GM18505 (cell line): ENCODE data around the gene EVI2A.
"Not testable (repeated sequence)": the region's sequence is repeated elsewhere in the genome, so short reads cannot be mapped to it uniquely, and the experiment has no call there.

Experiments used
- ATAC-seq: cut with Tn5 transposase; IDR thresholded peaks from one replicate; pipeline ENCODE4 v1.9.1; 2021; ENCODE audit not compliant: unreplicated experiment
- POLR2A ChIP-seq: IDR thresholded peaks from 4 replicates; pipeline ENCODE4 v1.6.1; 2011; ENCODE audit warnings: borderline replicate concordance; ENCODE audit not compliant: insufficient read depth, insufficient read length; ENCODE audit errors: extremely low read depth

EVI2A gene

DNA sequence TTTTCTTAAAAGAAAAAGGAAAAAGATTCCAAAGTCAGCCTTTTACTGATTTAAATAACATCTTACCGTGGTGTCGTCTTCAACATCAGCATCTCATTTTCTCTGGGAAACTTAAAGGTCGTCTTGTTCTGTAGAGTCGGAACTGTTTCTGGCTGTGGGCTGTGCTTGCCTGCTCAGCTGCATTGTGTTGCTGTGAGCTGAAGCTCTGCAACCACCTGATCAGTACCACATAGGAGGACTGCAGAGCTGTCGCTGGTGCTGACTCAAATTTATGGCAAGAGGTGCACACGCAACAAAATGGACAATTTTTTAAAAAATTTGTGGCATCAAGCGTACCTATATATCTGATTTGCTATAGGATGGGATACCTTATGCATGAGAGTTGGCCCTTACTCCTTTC lies 24.3 kb downstream of the EVI2A start, which contains the start of gene OMG:
OMG (minus strand) TSS at position 150 of the 400 bp plus-strand sequence. CDS start 908 bp downstream, outside the sequence.
- no peak for TF ChIP-seq POLR2A
- ATAC-seq: no peak

DNA sequence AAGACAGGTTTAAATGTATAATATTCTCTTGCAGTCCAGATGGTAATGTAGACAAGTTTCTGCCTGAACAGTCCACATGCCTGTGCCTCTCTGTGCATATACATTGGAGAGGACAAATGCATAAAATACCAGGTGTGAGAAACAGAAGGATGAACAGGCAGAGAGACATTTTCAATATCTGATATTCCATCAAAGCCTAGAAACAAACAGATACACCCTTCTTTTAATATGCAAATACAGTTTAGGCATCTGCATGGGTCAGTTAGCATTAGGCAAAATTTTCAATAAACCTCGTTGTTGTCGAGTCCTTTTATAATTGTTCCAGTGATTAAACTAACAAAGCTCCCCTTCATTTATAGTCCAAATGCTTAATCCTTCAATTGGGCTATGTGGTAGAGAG lies 25.3 kb downstream of the EVI2A start:
- no peak for ATAC-seq
- TF ChIP-seq POLR2A: no peak

DNA sequence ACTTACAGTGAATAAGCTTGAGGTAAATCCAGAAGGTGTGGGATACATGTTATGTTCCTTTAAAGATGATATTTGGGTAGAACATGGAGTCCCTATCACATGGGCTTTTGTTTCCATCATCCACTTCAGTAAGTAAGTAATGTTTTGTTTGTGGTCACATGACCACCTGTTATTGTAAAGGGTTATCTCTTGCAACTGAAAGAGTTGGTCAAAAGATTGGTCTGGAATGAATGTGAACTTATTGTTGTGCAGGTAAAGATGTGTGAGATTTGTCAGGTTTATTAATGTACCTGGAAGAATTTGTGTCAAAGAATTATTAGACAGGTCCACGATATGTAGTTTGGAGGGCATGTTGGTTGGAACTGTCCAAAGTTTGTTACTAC lies 25.9 kb downstream of the EVI2A start:
- ATAC-seq: no peak
- TF ChIP-seq POLR2A: no peak

DNA sequence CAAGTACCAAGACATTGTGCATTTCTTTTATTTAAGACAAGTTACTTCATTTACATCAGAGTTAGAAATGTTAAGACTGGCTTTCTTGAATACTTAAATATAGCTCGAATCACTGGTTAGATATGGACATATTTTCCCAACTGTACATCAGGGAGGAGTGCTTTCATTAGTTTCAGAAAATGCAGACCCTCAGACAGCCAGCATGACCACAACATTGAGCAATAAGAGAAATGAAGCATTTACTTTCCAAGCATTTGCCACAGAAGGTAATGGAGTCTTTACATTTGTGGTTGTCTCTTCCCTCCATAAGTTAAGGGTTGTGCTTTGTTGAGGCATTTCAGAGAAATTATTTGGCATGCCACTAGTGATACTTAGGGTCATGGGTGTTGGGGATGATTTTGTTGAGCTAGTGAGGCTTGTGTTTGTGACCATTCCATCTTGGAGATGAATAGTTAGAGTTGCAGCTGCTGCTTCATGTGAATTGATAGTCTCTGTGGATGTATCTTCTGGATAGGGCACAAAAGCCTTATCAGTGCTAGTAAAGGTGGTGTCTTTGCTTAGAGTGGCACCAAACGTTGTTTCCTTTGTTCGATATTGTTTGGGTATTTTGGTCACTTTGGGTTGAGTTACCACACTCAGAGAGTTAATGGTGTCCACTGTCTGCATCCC lies 26.5 kb downstream of the EVI2A start:
- no peak for ATAC-seq
- TF ChIP-seq POLR2A: no peak

DNA sequence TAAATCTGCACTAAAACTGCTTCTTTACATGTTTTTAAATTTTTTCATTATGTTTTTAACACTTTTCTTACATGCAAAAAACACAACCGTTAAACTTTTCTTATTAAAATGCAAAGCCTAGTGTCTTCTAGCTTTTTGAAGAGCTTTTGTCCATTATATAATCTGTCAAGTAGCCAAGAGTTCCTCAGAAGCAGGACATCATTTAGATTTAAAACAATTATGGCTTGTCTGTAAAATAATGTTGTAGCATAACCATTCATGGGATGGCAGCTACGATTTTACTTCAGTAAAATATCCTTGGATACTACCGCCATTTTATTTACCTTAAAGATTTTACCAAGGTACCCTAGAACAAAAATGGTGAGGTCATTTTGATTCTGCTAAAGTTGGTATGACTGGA lies 27.2 kb downstream of the EVI2A start:
- TF ChIP-seq POLR2A: no peak
- no peak for ATAC-seq

DNA sequence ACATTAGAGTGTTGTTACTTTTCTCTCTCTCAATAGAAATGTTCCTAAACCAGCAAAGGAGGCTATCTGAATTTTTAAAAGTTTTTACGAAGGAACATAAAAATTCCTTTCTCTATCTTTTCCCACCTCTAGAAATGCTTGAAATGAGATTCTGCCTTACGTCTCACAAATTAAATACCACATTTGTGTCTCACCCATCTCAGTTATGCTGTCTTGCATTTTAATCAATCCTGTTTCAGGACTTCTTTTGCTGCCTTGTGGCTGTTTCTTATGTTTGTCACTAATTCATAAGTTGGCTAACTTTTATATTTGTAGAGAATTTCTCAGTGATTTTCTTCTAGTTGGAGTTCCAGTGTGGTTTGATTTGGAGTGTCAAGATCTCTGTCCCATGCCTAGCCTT lies 27.8 kb downstream of the EVI2A start:
- ATAC-seq: no peak
- no peak for TF ChIP-seq POLR2A

DNA sequence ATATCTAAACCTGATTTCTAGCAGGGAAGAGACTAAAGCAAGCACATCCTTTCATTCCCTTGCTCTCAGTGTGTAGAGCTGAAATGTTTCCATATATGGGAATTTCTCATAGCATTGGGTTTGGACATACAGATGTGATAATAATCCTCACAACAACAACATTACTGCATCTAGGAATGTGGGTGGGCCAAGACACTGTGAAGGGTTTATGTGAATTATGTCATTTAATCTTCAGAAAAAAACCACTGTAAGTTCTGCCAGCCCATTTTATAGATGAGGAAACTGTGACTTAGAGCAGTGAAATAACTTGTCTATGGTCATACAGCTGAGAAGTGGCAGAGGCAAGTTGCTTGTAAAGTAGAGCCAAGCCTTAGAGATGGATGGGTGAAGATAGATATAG lies 29.6 kb downstream of the EVI2A start:
- no peak for ATAC-seq
- TF ChIP-seq POLR2A: no peak

DNA sequence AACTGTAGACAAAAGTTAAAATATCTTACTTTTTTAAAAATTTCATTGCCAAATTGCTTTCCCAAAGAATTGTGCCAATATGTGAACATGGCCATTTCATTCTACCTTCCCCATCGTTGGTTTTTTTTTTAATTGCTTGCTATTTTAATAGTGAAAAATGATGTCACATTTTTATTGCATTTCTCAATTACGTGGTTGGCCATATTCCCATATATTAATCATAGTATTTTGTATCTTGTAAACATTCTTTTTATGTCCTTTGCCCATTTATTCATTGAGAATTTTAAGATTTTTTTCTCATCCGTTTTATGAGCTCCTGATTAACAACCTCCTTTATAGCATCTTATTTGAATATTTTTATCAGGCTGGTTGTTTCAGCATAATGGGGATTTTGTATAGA lies 31.6 kb downstream of the EVI2A start:
- TF ChIP-seq POLR2A: no peak
- ATAC-seq: no peak

DNA sequence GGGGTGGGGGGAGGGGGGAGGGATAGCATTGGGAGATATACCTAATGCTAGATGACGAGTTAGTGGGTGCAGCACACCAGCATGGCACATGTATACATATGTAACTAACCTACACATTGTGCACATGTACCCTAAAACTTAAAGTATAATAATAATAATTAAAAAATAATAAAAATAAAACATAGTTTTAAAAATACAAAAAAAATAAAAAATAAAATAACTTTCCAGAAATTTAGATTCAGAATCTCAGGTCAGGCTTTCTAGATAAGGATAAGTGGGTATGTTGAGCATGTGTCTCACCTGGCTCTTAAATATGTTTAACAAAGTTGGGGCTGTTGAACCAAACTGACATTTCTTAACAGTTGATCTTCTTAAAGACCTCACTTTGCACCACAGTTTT lies 33.5 kb downstream of the EVI2A start:
- ATAC-seq: not testable (repeated sequence)

DNA sequence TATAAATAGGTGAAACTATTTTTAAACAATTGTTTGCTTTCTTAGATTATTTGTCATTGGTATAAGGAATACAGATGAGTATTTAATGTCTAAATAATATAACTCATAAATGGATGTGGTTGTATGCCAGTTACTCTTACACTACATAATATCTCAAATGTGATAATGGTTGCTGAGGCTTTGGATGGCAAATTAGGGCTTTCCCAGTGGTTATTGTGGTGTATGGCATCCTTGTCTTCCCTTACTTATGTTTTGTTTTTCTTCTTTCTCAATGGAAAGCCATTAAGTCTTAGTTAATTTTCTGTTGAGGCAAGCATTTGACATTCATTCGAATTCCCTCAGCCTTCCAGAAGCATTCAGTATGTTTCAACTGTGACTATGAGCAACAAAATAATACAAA lies 34.8 kb downstream of the EVI2A start:
- TF ChIP-seq POLR2A: no peak
- ATAC-seq: no peak

DNA sequence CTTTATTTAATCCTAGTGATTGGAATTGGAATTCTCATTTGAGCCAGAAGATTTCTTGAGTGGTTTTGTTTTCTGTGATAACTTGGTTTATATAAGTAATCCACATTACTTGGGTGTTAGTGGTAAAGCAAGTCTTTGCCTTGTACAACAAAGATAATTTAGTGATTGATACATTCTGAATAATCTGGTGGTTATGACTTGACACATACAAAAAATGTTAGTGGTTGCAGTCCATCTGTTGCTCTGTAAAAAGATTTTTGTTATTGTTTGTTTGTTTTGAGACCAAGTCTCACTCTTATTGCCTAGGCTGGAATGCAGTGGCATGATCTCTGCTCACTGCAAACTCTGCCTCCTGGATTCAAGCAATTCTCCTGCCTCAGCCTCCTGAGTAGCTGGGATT lies 37.6 kb downstream of the EVI2A start:
- TF ChIP-seq POLR2A: no peak
- no peak for ATAC-seq

DNA sequence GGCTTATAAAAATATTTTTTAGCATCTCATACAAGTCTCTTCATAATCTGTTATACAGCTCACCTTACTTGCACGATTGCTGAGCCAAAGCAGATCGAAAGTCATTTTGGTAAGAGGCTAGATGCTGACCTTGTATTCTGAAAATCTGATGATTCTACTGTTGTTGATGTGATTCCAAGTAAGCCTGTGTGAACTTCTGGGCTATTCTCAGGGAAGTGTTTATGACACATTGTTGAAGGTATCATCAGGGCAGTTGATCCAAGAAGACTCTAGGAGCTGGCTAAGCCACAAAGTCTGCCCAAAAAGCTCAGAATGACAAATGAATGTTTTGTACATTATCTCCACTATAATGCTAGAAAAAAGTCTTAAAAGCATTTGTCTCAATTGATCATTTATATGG lies 40.4 kb downstream of the EVI2A start:
- ATAC-seq: no peak
- no peak for TF ChIP-seq POLR2A

DNA sequence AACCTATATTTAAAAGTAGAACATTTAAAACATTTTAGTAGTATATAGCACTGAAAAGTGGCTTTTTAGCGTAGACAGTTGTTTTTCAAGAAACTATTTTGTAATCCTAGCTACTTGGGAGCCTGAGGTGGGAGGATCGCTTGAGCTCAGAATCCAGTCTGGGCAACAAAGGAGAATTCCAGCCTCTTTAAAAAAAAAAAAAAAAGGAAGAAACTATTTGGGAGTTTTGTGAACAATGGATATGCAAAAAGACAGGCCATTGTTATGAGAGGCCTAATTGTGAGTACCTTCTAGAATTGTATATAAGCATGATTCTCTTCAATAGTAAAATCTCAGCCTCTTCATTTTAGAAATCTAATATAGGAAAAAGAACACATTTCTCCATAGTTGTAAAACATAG lies 42.0 kb downstream of the EVI2A start:
- no peak for ATAC-seq
- TF ChIP-seq POLR2A: no peak

DNA sequence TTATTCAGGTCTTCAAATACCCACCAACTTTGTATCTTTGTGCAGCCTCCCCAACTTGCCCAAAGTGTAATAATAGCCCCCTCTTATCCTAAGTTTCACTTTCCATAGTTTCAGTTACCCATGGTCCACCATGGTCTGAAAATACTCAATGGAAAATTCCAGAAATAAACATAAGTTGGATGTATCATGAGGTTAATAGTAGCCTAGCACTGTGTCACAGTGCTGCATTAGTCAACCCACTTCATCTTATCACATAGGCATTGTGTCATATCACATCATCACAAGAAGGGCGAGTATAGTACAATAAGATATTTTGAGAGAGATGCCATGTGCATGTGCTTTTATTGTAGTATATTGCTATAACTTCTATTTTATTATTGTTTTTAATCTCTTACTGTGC lies 46.3 kb downstream of the EVI2A start:
- no peak for TF ChIP-seq POLR2A
- ATAC-seq: no peak

DNA sequence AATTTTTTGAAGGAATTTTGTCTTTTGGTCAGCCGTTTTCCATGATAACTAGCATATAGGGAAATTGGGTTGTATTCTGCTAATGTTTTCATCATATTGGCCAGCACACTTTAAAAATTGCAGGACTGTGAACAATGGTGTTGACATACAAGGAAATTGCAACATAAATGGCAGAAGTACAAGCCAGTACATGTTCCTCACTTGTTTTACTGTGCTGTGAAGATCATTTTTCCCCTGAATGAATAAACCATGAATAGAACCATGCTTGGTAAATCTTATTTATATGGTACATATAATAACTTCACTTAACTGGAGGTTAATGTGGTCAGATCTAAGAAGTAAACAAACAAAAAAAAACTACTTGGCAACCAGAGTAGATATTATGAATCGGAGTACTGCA lies 47.2 kb downstream of the EVI2A start:
- ATAC-seq: no peak
- no peak for TF ChIP-seq POLR2A
